Right lung (tissue), 5 donors: Measurements from ENCODE around the gene SDHB. TPM values are rescaled to one million over a fixed set of nuclear protein-coding genes. Genes with fewer than 3 reads are reported as not detected.

Experiments used
- DNase-seq, 2 donors: peaks; one replicate each; pipeline ENCODE4 v3.0.0-alpha.2; 2013
- polyA plus RNA-seq, 5 donors: library from polyadenylated mRNA; unstranded; fragments of 120-200 nt; gene quantifications; one replicate each; pipeline versions ENCODE4 v1.2.1 to v1.2.3, GENCODE V29; 2013; ENCODE audit warnings: inconsistent platforms in 1 of 5, low replicate concordance in 1 of 5; ENCODE audit not compliant: insufficient read length in 5 of 5, insufficient read depth in 1 of 5

SDHB gene
- polyA plus RNA-seq, 5 donors: 80.8 to 112 (median 99.1) TPM

DNA sequence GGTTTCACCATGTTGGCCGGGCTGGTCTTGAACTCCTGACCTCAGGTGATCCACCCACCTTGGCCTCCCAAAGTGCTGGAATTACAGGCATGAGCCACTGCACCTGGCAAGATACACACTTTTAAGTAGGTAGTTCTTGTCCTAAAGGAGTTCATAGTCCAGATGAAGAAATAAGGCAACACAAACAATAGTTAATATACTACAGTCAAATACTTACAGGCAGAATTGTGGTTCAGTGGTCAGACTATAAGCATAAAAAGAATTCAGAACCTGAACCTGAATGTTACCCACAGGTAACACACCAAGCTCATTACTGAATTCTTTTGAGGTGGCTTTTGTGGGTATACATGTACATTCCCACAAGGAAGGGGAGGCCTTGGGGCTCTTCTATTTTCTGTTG, 1.8 kb downstream of the SDHB start:
- no peak for DNase-seq

DNA sequence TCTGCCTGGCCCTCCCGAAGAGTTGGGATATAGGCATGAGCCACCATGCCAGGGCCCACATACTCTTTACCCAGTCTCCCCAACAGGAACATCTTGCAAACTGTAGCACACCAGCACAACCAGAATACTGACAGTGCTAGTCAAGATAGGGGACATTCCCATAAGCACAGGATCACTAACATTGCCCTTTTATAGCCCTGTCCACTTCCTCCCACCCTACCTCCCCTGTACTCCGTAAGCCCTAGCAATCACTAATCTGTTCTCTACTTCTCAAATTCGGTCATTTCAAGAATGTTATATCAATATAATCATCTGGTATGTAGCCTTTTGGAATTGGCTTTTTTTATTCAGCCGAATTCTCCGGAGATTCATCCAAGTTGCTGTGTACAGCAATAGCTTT, 5.9 kb downstream of the SDHB start:
- DNase-seq: no peak

DNA sequence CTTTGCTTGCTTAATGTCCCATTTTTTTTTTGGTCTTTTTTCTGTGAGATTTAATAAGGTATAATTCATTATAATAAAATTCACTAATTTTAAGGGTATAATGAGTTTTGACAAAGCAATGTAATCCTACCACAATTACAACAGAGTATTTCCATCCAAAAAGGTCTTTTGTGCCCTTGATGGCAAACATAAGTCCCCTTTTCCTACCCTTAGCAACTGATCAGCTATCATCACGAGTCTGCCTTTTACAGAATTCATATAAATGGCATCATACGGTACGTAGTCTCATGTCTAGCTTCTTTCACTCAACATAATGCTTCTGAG, 7.5 kb downstream of the SDHB start:
- DNase-seq: no peak

DNA sequence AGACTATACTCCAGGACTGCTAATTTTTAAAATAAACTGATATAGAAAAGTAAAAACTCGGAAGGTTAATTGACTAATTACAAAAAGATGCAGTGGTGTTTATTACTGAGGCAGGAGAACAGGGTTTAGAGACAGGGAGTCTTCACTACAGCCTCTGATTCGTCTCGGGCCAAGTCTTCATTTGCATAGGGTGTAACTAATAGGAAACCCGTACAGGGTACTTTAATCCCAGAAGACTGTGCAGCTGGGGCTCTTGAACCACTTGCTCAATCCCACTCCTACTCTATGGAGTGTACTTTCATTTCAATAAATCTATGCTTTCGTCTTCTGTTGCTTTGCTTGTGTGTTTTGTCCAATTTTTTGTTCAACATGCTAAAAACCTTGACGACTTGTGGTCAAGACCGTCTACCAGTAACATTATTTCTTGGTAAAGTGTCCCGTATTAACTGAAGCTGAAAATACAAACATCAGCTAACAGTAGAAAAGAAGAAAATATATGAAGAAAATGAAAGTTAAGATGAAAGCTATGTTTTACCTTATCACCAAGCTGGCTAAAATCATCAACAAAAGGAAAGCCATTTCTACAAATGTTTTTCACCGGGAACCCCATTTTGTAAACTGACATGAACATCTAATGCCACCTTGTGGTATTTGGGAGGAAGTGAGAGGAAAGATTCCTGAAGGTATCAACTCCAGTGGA, 8.0 kb downstream of the SDHB start:
- DNase-seq: peak in 1 of 2 donors; percentile 46

DNA sequence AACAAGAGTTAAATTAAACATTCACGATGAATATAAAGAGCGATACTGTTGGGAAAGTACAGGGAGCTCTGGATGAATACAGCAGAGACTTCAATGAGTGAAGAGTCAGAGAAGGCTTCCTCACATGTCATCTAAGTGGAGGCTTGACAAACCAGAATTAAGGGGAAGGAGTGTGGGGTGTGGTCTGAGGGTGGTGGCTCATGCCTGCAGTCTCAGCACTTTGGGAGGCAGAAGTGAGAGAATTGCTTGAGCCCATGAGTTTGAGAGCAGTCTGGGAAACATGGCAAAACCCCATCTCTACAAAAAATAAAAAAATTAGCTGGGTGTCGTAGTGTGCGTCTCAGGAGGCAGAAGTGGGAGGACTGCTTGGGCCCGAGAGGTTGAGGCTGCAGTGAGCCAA, 8.7 kb downstream of the SDHB start:
- no peak for DNase-seq

DNA sequence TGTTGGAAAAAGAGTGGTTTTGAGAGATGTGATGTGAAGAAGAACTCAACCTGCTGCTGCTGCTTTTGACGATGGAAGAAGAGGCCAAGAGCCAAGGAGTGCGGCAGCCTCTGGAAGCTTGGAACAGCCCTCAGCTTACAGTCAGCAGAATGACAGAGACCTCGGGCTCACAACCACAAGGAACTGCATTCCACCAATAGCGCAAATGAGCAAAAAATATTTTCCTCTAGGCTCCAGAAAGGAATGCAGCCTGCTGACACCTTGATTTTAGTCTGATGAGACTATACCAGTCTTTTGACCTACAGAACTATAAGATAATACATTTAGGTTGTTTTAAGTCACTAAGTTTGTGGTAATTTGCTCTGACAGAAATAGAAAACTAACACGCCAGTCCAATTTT, 10.2 kb downstream of the SDHB start:
- DNase-seq: no peak

DNA sequence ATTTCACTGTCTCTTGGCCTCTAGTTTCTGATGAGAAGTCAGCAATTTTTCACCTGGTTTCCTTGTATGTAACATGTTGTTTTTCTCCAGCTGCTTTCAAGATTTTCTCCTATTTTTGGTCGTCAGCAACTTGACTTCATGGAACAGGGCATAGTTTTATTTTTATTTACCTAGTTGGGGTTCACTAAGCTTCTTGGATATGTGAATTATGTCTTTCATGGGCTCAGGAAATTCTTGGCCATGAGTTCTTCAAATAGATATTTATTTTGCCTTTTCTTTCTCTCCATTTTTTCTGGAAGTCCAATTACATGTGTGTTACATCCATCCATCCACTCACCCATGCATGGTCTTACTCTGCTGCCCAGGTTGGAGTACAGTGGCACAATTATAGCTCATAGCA, 13.7 kb downstream of the SDHB start:
- no peak for DNase-seq

DNA sequence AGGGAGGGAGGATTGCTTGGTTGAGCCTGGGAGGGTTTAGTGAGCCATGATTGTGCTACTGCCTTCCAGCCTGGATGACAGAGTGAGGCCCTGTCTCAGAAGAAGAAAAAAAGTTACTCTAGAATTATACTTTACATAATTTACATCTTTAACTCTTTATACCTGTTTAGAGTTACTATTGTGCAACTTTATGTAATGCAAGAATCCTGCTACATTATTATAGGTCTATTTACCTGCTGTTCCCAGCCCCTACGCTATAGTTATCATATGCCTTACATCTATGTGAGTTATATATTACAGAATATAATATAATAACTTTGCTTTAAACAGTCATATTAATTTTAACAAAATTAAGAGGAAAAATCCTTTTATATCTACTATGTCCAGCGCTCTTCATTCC, 14.3 kb downstream of the SDHB start:
- DNase-seq: no peak

DNA sequence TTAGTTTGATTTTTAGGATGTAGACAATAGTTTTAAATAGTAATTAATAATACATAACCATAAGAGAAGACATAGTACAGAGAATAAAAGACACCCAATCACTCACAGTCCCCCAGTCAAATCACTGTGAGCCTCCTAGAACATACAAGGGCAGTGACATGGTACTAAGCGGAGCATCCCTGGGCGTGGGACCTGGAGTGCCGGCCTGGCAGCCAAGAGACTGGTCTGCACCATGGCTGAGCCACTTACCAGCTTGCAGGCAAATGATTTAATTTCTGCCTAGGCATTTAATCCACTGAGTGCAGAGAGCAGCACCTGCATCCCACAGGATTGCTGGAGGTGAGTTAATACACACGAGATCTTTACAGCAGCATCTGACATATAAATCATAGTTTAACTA, 20.4 kb downstream of the SDHB start:
- DNase-seq: no peak

DNA sequence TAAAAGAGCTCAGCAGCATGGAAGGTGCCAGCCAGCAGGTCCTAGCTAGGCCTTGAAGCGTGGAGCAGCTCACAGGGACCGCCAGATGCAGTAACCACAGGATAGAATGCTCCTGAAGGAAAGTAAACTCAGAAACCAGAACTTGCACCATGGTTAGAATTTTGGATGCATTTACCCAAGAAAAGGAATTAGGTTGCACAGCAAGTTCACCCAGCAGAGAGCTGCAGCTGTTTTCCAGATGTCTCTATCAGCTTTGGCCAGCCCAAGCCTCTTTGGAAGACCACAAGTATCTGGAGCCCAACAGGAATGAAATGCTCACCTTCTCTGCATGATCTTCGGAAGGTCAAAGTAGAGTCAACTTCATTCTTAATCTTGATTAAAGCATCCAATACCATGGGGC, 21.1 kb downstream of the SDHB start:
- no peak for DNase-seq

DNA sequence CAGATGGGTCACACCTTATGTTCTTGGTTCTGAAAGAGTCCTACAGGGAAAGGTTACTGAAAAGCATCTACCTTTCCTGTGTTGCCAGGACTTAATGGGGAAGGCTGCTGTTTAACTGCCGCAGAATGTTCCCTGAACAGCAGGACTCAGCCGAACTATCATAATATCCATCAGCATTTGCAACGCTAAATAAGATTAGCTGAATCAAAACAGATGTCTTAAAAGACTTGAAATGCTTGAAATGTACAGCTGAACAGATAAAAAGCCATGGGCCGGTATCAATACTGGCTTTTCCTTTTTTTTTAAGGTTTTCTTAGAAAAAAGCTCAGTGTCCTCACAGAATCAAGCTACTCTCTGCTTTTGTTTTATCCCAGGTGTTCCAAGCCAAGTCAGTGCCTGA, 22.4 kb downstream of the SDHB start:
- no peak for DNase-seq

DNA sequence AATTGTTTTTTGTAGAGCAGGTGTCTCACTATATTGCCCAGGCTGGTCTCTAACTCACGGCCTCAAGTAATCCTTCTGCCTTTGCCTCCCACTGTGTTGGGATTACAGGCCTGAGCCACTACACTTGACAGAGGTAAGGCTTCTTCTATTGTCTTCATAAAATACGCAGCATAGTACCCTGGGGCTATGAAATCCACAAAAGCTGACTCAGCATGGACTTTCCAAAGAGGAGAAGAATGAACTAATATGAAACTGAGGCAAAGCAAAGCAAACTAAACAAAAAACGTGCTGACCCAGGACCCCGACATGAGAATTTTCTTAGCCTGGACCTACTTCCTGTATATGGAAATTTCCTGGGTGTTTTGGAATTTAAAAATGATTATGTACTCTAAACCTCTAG, 23.6 kb downstream of the SDHB start:
- no peak for DNase-seq

DNA sequence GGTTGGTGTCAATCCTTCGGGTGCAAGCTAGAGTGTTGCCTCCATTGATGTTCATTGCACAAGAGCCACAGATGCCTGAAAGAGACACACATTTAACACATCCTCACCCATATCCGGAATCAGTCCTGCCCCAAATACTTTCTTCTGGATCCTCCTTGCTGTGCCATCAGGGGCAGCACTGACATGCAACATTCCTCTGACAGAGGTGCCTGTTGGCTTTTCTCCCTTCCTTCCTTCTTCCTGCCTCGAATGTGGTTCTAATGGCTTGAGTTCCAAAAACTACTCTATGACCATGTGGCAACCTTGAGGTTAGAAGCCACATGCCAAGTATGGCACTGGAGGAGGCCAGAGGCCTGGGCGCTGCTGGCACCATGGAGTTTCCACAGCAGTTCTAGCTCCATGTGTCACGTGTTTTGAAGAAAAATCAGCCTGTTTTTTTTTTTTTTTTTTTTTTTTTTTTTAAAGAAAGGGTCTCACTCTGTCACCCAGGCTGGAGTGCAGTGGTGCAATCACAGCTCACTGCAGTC, 25.1 kb downstream of the SDHB start:
- DNase-seq: no peak

DNA sequence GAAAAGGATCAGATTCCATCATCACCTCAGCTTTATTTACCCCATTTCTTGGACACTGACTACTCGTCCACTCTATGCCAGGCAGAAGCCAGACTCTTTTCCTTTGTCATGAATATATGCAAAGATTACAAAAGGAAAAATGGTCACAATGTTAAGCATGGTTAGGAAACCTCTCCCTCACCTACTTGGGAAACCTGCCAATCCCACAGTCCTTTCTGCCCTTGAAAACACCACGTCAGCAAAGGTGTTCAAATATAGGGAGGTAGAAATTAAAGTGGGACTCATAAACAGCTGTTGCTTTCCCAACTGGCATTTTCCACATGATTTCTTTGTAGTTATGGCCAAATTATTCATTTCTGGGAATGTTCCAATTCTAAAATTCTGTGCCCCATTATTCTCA, 25.9 kb downstream of the SDHB start:
- no peak for DNase-seq

DNA sequence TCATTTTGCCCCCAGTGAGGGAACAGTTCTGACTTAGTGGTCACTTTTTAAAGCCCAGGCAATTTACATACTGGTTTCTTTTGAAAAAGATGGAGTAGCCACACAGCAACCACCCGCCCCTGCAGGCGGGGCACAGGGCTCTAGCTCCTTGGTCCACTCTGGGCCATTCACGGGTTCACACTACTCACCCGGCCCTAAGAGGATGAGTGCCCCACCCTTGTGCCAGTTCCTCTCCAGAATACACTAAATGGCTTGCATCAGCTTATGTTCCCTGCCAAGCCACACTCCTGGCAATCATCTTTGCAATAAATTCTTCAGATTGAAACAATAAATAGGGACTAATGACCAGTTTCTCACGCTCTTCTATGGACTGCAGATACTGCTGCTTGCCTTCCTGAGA, 26.4 kb downstream of the SDHB start:
- no peak for DNase-seq

DNA sequence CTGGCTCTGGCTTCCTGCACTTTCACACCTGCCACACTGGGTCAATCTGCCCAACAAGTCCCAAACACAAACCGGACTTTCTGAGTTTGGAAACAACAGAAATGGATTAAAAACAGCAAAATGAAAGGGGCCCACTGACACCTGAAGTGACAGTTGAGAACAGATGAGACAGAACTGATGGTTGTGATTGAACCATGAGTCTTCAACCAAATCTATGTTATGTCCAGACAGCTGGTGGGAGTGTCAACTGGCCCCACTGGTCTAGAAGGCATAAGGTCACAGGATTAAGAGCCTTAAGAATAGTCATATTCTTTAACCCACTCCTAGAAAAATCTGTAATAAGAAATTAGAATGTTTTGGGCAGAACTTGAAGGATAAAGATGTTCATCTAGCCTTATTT, 29.1 kb downstream of the SDHB start:
- DNase-seq: no peak

DNA sequence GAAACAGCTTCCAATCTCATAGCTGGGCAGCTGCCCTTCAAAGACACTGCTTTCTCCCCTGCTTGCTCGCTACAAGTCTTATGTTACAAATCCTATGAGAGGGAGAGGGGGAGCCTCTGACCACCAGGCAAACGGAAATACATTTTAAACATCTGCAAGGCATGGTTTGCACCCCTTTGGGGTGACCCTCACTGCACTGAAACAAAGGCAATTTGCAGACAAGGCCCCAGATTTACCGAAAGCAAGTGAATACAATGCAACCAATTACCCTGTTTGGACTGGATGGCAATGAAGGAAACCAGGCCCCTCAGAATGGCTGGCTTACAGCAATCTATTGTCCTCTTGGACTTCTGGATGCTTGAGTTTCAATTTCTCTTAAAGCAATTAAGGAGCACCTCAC, 30.3 kb downstream of the SDHB start:
- no peak for DNase-seq

DNA sequence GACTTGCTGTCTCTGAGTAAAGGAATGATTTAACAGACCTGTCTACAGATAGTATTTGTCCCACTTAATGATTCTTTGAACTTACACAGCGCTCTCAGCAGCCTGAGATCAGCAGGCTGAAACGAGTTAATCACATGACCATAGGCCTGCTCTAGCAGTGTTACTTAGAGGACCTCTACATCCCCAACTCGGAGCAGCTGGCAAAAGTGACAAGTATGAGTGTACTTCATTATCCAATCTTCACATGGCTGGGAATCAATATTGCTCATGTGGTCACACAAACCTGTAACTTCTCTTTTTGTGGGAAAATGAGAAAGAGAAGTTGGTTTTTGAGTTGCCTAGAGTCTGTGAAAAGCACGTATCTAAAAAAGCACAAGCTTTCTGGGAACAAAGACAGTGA, 30.7 kb downstream of the SDHB start:
- no peak for DNase-seq

DNA sequence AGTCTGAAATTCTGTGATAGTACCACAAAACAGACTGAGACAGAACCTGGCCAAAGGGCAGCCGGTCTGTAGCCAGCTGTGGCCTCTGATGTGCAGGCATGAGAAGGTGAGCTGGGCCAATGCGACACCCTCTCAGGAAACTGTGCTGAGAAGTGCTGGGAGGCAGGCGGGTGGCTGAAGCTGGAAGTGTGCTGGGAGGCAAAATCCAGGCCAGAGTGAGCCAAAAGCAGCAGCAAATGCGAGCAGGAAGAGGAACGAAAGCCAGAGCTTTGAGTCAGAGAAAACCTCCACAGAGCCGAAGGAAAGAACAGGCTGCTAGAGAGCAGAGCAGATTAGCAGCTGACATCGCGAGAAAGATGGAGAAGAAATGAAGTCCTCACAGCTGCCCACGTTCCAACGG, 31.9 kb downstream of the SDHB start:
- DNase-seq: no peak

DNA sequence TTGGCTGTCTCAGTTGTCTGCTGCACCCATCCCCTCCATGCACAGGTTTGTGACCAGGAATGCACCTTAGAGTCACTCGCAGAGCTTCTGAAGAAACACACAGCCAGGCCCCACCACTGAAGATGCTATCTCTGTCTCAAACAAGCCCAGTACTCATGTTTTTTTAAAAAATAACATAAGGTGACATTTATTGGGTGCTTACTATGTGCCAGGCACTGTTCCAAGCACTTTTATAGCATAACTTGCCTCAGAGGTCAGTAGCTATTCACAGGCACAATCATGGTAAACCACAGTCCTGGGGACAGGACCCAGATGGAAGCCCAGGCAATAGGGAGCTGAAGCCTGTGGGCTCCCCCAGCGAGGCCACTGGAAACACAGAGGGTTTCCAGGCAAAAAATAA, 33.3 kb downstream of the SDHB start:
- no peak for DNase-seq

DNA sequence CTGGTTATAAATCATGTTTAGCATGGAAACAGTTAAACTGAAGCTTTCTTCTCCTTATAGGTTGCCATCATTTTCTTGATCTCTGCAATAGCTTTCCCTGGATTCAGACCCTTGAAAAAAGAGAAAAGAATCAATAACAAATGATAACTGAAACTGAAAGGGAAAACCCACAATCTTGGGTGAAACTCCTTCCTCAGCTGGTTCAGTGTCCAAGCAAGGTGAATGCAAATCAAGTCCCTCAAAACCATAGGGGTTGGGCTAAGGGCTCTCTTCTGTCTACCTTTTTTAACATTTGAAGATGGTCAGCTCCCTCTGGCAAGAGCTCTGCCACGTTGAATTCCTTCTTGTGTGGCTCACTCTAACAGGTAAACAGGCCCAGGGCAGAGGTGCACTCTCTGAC, 35.0 kb downstream of the SDHB start:
- no peak for DNase-seq

DNA sequence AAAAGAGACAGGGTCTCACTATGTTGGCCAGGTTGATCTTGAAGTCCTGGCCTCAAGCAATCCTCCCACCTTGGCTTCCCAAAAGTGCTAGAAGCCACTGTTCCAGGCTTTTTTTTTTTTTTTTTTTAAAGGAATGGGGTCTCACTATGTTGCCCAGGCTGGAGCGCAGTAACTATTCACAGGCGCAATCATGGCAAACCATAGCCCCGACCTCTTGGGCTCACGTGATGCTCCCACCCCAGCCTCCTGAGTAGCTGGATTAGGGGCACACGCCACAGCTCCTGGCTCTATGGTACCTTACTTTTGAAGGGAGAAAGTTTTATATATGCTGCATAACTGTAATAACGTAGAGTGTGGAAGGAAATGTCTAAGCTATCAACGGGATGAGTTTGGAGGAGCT, 36.4 kb downstream of the SDHB start:
- no peak for DNase-seq

DNA sequence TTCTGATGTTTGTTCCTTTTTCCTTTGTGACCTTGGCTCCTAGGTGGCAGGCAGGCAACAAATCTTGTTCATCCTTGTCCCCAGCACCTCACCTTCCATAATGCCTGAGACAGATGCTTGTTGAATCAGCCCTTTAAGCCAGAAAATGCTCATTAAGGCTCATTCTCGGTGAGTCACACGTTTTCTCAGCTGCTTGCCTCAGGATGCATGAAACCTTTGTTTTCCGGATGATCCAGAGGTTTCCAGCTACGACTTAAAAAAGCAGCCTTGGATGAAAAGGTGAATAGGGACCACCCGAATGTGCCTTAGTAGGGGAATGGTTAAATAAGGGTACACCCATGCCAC, 37.5 kb downstream of the SDHB start:
- DNase-seq: no peak

DNA sequence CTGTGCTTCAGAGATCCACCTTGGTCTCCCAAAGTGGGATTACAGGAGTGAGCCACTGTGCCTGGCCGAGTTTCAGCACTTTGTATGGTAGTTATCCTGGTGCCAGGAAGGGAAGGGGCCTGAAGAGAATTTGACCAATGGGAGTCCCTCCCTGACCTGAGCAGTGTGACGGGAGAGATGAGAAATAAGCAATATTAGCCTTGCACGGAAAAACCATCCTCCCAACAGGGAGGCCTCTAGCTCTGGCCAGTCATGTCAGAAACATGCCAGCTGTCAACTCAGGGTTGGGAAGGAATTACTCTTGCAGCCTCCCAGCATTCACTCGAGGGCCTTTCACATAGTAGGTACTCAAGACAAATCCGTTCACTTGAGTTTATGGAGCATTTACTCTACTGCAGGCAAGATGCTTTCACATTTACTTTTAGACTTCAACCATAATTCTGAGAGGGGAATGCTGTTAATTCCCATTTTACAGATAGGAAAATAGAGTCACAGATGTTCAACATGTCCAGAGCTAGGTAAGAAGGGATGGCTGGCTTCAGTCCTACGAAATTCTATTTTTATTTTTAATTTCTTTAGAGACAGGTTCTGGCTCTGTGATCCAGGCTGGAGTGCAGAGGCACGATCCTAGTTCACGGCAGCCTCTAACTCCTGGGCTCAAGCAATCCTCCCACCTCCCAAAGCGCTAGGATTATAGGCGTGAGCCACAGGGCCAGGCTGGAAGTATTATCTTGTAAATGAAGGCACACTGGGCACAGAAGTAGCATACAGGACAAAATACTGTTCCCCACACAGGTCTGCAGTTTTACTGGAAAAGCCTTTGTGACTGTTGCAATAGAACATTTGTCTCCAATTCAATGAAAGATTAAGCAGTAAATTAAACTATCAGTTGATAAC, 38.9 kb downstream of the SDHB start:
- DNase-seq: no peak
